ENCODE data around the gene ASB13.
A peak's percentile ranks its signal among the peaks of the same experiment; 100 is the strongest.

DNA sequence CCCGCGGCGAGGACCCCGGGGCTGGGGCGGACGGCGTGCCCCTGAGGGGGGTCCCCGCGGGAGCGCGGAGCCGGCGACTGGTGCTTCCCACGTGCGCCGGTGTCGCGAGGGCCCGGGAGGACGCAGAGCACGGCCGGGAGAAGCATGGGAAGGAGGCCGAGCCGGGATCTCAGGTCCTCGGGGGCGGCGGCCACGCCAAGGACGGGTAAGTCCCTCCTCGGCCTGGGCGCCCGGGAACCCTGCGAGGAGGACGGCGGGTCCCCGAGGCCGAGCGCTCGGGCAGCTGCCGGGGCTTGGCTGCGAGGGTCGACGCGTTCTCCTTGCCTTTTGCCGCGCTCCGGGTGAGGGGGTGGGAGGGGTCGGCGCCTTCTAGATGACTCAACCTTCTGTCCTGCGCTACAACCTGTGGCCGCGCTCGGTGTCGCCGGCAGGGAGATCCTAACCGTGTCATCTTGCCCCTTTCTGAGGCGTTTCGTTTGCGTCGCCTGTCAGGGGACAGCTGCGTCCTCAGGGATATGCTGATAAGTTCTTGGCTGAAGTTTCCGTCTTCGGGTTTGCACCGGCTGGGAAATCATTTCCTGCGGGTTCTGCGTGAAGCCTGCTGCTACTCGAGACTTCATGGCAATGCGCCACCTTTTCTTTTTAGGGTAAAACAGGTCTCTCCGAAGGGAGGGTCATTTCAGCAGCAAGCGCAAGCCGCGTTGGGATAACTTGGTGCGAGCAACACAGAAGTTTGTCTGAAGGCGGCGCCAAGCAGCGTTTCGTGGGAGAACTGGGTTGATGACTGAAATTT lies 18.8 kb upstream of the ASB13 start:
- TF ChIP-seq, protein P1, sequence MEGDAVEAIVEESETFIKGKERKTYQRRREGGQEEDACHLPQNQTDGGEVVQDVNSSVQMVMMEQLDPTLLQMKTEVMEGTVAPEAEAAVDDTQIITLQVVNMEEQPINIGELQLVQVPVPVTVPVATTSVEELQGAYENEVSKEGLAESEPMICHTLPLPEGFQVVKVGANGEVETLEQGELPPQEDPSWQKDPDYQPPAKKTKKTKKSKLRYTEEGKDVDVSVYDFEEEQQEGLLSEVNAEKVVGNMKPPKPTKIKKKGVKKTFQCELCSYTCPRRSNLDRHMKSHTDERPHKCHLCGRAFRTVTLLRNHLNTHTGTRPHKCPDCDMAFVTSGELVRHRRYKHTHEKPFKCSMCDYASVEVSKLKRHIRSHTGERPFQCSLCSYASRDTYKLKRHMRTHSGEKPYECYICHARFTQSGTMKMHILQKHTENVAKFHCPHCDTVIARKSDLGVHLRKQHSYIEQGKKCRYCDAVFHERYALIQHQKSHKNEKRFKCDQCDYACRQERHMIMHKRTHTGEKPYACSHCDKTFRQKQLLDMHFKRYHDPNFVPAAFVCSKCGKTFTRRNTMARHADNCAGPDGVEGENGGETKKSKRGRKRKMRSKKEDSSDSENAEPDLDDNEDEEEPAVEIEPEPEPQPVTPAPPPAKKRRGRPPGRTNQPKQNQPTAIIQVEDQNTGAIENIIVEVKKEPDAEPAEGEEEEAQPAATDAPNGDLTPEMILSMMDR (conservative IDR thresholded peaks at IDR 0.05; ENCODE audit: low read depth in 2 of 2), result peak; percentile 51 to 66
- TF ChIP-seq EZH2phosphoT487 (IDR thresholded peaks at IDR 0.05; ENCODE audit: unreplicated experiment), result no peak

Data from GM23338 (cell line).